GM20000 (cell line): ENCODE data around the gene AKAP6.

Experiments used
- DNase-seq: peaks from one replicate; pipeline ENCODE4 v3.0.0; 2012; ENCODE audit warnings: low spot score
- TF ChIP-seq, protein P1 (sequence below): IDR thresholded peaks from 2 replicates; pipeline ENCODE4 v1.5.1; 2012; ENCODE audit warnings: mild to moderate bottlenecking, control low read depth; ENCODE audit errors: extremely low read depth, missing control alignments

The AKAP6 gene

GRCh38 chr14:32408018-32408417, 78.9 kb downstream of the AKAP6 start:
- TF ChIP-seq, protein P1, sequence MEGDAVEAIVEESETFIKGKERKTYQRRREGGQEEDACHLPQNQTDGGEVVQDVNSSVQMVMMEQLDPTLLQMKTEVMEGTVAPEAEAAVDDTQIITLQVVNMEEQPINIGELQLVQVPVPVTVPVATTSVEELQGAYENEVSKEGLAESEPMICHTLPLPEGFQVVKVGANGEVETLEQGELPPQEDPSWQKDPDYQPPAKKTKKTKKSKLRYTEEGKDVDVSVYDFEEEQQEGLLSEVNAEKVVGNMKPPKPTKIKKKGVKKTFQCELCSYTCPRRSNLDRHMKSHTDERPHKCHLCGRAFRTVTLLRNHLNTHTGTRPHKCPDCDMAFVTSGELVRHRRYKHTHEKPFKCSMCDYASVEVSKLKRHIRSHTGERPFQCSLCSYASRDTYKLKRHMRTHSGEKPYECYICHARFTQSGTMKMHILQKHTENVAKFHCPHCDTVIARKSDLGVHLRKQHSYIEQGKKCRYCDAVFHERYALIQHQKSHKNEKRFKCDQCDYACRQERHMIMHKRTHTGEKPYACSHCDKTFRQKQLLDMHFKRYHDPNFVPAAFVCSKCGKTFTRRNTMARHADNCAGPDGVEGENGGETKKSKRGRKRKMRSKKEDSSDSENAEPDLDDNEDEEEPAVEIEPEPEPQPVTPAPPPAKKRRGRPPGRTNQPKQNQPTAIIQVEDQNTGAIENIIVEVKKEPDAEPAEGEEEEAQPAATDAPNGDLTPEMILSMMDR: no peak
- no peak for DNase-seq

DNA sequence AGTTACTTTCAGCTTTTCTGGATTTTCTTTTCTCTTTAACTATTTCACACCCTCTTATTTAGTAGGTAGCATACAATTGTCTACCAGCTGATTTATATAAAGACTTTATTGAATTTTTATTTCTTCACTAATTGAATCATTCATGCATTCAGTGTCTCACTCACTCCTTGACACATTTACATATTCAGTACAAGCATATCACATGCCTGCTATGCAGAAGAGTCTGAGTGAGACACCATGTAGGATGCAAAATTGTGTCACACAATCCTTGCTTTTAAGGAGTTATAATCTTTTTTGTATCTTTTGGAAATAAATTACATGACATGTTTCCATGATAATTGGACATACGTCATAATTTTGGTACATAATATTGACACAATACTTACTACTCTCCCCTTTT, 83.0 kb downstream of the AKAP6 start:
- TF ChIP-seq, protein P1: no peak
- no peak for DNase-seq

DNA sequence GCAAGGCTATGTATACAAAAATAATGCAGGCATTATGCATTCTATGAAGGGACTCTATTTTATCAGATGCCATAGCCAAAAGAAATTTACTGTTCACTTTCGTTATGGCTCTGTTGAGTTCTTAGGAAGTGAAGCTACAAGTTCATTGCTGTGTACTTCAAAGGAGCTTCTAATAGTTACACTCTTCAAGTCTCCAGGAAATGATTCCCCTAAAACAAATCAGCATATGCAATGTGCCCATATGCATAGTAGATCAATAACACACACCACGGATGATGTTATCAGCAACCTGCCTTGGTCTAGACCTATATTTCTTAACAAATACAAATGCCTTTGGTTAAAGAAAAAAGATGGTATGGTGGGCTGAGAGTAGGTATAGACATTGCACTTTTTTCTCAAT, 83.4 kb downstream of the AKAP6 start:
- TF ChIP-seq, protein P1: no peak
- DNase-seq: no peak

DNA sequence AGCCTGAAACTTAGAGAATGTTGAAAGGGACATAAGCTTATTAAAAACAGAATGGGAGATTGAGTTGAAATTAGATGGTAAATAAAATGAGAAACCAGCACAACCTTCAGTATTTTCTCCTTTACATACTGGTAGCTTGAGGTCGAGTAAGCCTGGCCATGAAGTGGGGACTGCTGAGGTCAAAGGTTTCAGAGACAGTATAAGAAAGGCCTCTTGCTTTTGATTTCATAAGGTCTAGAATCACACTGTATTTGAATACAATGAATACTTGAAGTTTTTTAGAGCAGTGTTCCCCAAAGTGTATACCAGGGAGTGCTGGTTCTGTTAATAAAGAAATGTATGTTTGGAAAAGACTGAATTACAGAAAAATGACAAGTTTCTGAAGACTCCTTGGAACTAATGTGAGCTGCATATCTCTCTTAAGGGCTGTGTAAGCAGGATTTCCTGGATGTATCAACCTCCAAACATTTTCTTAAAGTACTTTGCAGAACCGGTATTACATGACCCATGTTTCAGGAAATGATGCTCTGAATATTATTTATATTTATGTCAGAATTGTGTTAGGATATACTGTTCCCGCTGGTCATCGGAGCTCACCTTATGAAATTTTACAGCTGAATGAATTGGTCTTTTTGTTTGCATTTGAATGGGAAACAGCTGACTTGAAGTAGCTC, 85.0 kb downstream of the AKAP6 start:
- no peak for DNase-seq
- TF ChIP-seq, protein P1: no peak

GRCh38 chr14:32414808-32415255, 85.7 kb downstream of the AKAP6 start:
- DNase-seq: no peak

DNA sequence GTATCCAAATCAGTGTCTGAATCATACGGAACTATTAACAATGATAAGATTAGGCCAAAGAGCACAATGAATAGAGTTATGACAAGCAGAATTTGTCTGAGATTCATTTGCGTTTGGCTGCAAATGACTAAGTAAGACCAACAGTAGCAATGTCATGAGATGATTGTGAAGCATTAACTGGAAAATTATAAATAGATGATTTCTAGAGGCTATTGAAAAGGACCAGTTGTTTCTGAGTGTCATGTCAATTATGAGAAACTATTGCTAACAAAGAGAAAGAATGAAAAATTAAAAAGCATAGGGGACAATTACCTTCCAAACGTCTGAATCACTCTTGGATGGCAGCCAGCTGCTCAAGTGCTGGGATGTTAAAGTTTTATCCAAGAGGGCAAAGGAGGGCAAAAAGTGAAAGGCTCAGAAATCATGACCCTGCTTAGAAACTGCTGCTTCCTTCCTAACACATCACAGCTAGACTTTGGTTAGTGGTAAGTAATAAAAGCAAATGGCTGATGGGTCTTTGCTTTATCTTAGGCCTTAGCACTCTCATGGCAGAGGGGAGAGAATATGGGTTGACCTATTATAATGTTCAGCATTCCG, 89.0 kb downstream of the AKAP6 start:
- TF ChIP-seq, protein P1: no peak
- DNase-seq: no peak

More at GRCh38 chr14:32414808-32415255, 85.7 kb downstream of the AKAP6 start:
- TF ChIP-seq, protein P1: no peak

GRCh38 chr14:32419429-32419828, 90.3 kb downstream of the AKAP6 start:
- TF ChIP-seq, protein P1: no peak
- no peak for DNase-seq
